Liver (tissue), 9 donors: Measurements from ENCODE around the gene ADAP1. TPM values are rescaled to one million over a fixed set of nuclear protein-coding genes. Genes with fewer than 3 reads are reported as not detected.

Experiments used
- DNase-seq: peaks from one replicate; pipeline ENCODE4 v3.0.0-alpha.2; 2017; ENCODE audit warnings: low spot score
- H3K27ac ChIP-seq, 2 donors: one replicate each; pipeline ENCODE4 v1.7.0; 2013; ENCODE audit warnings: inconsistent platforms in 2 of 2, low read length in 2 of 2, control low read depth in 1 of 2, low read depth in 1 of 2, mild to moderate bottlenecking in 1 of 2
- H3K27me3 ChIP-seq, 4 donors: one replicate each; pipeline versions ENCODE4 v1.6.1 to v1.7.0; 2013; ENCODE audit warnings: low read length in 3 of 4, inconsistent platforms in 1 of 4, mild to moderate bottlenecking in 1 of 4, moderate library complexity in 1 of 4; ENCODE audit not compliant: control insufficient read depth in 4 of 4, insufficient read depth in 4 of 4
- H3K36me3 ChIP-seq, 4 donors: one replicate each; pipeline versions ENCODE4 v1.6.1 to v1.7.0; 2013; ENCODE audit warnings: low read length in 3 of 4, mild to moderate bottlenecking in 3 of 4, low read depth in 1 of 4, moderate library complexity in 1 of 4; ENCODE audit not compliant: control insufficient read depth in 4 of 4, insufficient read depth in 3 of 4
- H3K4me1 ChIP-seq, 4 donors: one replicate each; pipeline versions ENCODE4 v1.6.1 to v1.7.0; 2013; ENCODE audit warnings: low read length in 3 of 4, mild to moderate bottlenecking in 3 of 4, moderate library complexity in 1 of 4; ENCODE audit not compliant: control insufficient read depth in 4 of 4, insufficient read depth in 4 of 4
- H3K4me3 ChIP-seq, 3 donors: one replicate each; pipeline versions ENCODE4 v1.6.1 to v1.7.0; 2013; ENCODE audit warnings: low read length in 3 of 3, control low read depth in 1 of 3, low read depth in 1 of 3, mild to moderate bottlenecking in 1 of 3
- H3K9ac ChIP-seq, 2 donors: one replicate each; pipeline ENCODE4 v1.7.0; 2013; ENCODE audit warnings: low read length in 2 of 2, mild to moderate bottlenecking in 2 of 2, moderate library complexity in 2 of 2, control low read depth in 1 of 2, low read depth in 1 of 2
- H3K9me3 ChIP-seq, 4 donors: one replicate each; pipeline versions ENCODE4 v1.6.1 to v1.7.0; 2013; ENCODE audit warnings: low read length in 3 of 4; ENCODE audit not compliant: control insufficient read depth in 4 of 4
- EGR1 ChIP-seq, 2 donors: IDR thresholded peaks; 2 replicates each; pipeline ENCODE4 v1.6.1; 2016 to 2018; ENCODE audit warnings: antibody characterized with exemption in 2 of 2, low read depth in 2 of 2
- FOXA1 ChIP-seq: IDR thresholded peaks from 2 replicates; pipeline ENCODE4 v1.6.1; 2016; ENCODE audit warnings: antibody characterized with exemption
- FOXA2 ChIP-seq: IDR thresholded peaks from 2 replicates; pipeline ENCODE4 v1.6.1; 2016; ENCODE audit warnings: antibody characterized with exemption
- GABPA ChIP-seq, 2 donors: IDR thresholded peaks in 1 of 2; conservative IDR thresholded peaks in 1 of 2; 2 replicates each; pipeline ENCODE4 v1.6.1; 2016; ENCODE audit warnings: antibody characterized with exemption in 2 of 2, mild to moderate bottlenecking in 1 of 2, moderate library complexity in 1 of 2
- HNF4A ChIP-seq, 2 donors: conservative IDR thresholded peaks; 2 replicates each; pipeline ENCODE4 v1.6.1; 2016; ENCODE audit warnings: antibody characterized with exemption in 2 of 2, mild to moderate bottlenecking in 2 of 2
- HNF4G ChIP-seq: IDR thresholded peaks from 2 replicates; pipeline ENCODE4 v1.6.1; 2016; ENCODE audit warnings: antibody characterized with exemption
- JUND ChIP-seq, 2 donors: IDR thresholded peaks; 2 replicates each; pipeline ENCODE4 v1.6.1; 2016; ENCODE audit warnings: antibody characterized with exemption in 2 of 2
- NR2F2 ChIP-seq: IDR thresholded peaks from 2 replicates; pipeline ENCODE4 v1.6.1; 2016; ENCODE audit warnings: antibody characterized with exemption
- RAD21 ChIP-seq, 2 donors: IDR thresholded peaks; 2 replicates each; pipeline ENCODE4 v1.6.1; 2016; ENCODE audit warnings: antibody characterized with exemption in 2 of 2, mild to moderate bottlenecking in 2 of 2
- RXRA ChIP-seq, 2 donors: IDR thresholded peaks; 2 replicates each; pipeline ENCODE4 v1.6.1; 2017 to 2018; ENCODE audit warnings: antibody characterized with exemption in 2 of 2, mild to moderate bottlenecking in 1 of 2
- SP1 ChIP-seq: IDR thresholded peaks from 2 replicates; pipeline ENCODE4 v1.6.1; 2018; ENCODE audit warnings: antibody characterized with exemption, mild to moderate bottlenecking
- YY1 ChIP-seq: IDR thresholded peaks from 2 replicates; pipeline ENCODE4 v1.6.1; 2016; ENCODE audit warnings: antibody characterized with exemption, mild to moderate bottlenecking
- WGBS: extraction: QIAGEN DNeasy Blood & Tissue Kit; methylation state at CpG from one replicate; pipeline ENCODE4 v1.1.7; 2013; 5-methylcytosine and 5-hydroxymethylcytosine counted together
- polyA plus RNA-seq, 2 donors: library from polyadenylated mRNA; stranded (reverse) in 1 of 2; unstranded in 1 of 2; fragments of 200-250 nt in 1 of 2; fragments of >200 nt in 1 of 2; fragmentation: Nextera tagmentation in 1 of 2; extraction: Ambion mirVana in 1 of 2; gene quantifications; one replicate each; pipeline versions ENCODE4 v1.2.1 to v1.2.3, GENCODE V29; 2013 to 2015
- total RNA-seq, 2 donors: library from RNA; depleted of rRNA; stranded (reverse); fragments of >200 nt; gene quantifications; one replicate each; pipeline ENCODE4 v1.2.3, GENCODE V29; 2014
- TF ChIP-seq, protein P1 (sequence below): IDR thresholded peaks from 2 replicates; pipeline ENCODE4 v1.6.1; 2016; ENCODE audit warnings: antibody characterized with exemption, mild to moderate bottlenecking
- TF ChIP-seq, protein P2 (sequence below): IDR thresholded peaks from 2 replicates; pipeline ENCODE4 v1.6.1; 2016; ENCODE audit warnings: antibody characterized with exemption
- TF ChIP-seq, protein P3 (sequence below): IDR thresholded peaks from 2 replicates; pipeline ENCODE4 v1.6.1; 2016; ENCODE audit warnings: antibody characterized with exemption
- TF ChIP-seq, protein P4 (sequence below): IDR thresholded peaks from 2 replicates; pipeline ENCODE4 v1.6.1; 2016; ENCODE audit warnings: antibody characterized with exemption
- TF ChIP-seq, protein P5 (sequence below): fragments of 150-350 bp; IDR thresholded peaks from 2 replicates; pipeline ENCODE4 v1.5.1; 2017; ENCODE audit warnings: improper control_type of control experiment, low read depth, low read length; ENCODE audit not compliant: missing input control
- donor health status: healthy.
- donor health status: healthy.
- donor health status: healthy.
- donor health status: healthy.
- donor health status: healthy.

Gene ADAP1
- total and polyA plus RNA-seq, 4 donors: 0.46 to 3.7 (median 2.7) TPM

DNA sequence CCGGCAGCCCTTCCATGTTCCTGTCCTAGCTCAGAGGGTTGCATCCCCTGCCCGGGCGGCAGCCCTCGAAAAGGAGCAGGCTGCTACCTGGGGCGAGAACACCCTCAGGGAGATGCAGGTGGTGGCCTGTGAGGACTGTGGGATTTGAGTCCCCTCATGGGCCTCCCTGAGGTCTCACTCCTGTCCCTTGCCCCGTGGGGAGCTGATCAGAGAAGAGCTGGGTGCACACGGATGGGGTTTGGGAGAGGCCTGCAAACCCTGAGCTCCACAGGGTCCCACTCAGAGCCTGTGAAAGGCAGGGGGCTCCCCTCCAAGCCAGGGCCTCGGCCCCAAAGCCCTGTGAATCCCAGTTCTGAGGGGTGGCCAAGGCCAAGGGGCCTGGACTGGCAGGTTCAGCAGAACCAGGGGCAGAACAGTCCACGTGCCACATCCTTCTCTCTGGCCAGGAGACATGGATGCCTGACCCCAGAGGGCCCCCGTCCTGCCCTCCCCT, 28.1 kb upstream of the ADAP1 start:
- WGBS: 80% methylated on average over 10 of the region's 10 CpGs
- DNase-seq: no peak
- H3K27me3 ChIP-seq: no peaks in the 10 kb centered on the region
- no peak overlapping the region for H3K9ac ChIP-seq
- no peaks in the 10 kb centered on the region for H3K9me3 ChIP-seq
- TF ChIP-seq HNF4A (conservative IDR thresholded peaks at IDR 0.05) (no peak), SP1 (no peak), GABPA (IDR thresholded peaks at IDR 0.05 in 1 of 2, conservative IDR thresholded peaks at IDR 0.05 in 1 of 2) (no peak), RXRA (IDR thresholded peaks at IDR 0.05) (no peak), HNF4G (no peak), JUND (IDR thresholded peaks at IDR 0.05) (no peak), RAD21 (IDR thresholded peaks at IDR 0.05) (no peak), NR2F2 (no peak), YY1 (no peak), EGR1 (IDR thresholded peaks at IDR 0.05; ENCODE audit: low read depth in 2 of 2) (no peak), FOXA2 (no peak), FOXA1 (no peak)
- TF ChIP-seq, protein P1, sequence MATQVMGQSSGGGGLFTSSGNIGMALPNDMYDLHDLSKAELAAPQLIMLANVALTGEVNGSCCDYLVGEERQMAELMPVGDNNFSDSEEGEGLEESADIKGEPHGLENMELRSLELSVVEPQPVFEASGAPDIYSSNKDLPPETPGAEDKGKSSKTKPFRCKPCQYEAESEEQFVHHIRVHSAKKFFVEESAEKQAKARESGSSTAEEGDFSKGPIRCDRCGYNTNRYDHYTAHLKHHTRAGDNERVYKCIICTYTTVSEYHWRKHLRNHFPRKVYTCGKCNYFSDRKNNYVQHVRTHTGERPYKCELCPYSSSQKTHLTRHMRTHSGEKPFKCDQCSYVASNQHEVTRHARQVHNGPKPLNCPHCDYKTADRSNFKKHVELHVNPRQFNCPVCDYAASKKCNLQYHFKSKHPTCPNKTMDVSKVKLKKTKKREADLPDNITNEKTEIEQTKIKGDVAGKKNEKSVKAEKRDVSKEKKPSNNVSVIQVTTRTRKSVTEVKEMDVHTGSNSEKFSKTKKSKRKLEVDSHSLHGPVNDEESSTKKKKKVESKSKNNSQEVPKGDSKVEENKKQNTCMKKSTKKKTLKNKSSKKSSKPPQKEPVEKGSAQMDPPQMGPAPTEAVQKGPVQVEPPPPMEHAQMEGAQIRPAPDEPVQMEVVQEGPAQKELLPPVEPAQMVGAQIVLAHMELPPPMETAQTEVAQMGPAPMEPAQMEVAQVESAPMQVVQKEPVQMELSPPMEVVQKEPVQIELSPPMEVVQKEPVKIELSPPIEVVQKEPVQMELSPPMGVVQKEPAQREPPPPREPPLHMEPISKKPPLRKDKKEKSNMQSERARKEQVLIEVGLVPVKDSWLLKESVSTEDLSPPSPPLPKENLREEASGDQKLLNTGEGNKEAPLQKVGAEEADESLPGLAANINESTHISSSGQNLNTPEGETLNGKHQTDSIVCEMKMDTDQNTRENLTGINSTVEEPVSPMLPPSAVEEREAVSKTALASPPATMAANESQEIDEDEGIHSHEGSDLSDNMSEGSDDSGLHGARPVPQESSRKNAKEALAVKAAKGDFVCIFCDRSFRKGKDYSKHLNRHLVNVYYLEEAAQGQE: no peak
- TF ChIP-seq, protein P2, sequence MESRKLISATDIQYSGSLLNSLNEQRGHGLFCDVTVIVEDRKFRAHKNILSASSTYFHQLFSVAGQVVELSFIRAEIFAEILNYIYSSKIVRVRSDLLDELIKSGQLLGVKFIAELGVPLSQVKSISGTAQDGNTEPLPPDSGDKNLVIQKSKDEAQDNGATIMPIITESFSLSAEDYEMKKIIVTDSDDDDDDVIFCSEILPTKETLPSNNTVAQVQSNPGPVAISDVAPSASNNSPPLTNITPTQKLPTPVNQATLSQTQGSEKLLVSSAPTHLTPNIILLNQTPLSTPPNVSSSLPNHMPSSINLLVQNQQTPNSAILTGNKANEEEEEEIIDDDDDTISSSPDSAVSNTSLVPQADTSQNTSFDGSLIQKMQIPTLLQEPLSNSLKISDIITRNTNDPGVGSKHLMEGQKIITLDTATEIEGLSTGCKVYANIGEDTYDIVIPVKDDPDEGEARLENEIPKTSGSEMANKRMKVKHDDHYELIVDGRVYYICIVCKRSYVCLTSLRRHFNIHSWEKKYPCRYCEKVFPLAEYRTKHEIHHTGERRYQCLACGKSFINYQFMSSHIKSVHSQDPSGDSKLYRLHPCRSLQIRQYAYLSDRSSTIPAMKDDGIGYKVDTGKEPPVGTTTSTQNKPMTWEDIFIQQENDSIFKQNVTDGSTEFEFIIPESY: no peak
- TF ChIP-seq, protein P3, sequence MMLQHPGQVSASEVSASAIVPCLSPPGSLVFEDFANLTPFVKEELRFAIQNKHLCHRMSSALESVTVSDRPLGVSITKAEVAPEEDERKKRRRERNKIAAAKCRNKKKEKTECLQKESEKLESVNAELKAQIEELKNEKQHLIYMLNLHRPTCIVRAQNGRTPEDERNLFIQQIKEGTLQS: no peak
- TF ChIP-seq, protein P4, sequence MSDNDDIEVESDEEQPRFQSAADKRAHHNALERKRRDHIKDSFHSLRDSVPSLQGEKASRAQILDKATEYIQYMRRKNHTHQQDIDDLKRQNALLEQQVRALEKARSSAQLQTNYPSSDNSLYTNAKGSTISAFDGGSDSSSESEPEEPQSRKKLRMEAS: no peak
- TF ChIP-seq, protein P5, sequence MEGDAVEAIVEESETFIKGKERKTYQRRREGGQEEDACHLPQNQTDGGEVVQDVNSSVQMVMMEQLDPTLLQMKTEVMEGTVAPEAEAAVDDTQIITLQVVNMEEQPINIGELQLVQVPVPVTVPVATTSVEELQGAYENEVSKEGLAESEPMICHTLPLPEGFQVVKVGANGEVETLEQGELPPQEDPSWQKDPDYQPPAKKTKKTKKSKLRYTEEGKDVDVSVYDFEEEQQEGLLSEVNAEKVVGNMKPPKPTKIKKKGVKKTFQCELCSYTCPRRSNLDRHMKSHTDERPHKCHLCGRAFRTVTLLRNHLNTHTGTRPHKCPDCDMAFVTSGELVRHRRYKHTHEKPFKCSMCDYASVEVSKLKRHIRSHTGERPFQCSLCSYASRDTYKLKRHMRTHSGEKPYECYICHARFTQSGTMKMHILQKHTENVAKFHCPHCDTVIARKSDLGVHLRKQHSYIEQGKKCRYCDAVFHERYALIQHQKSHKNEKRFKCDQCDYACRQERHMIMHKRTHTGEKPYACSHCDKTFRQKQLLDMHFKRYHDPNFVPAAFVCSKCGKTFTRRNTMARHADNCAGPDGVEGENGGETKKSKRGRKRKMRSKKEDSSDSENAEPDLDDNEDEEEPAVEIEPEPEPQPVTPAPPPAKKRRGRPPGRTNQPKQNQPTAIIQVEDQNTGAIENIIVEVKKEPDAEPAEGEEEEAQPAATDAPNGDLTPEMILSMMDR: no peak
- no peak overlapping the region for H3K4me3 ChIP-seq
- H3K4me1 ChIP-seq: peaks cover 0 to 6% (median under 1%) of the 10 kb centered on the region in 4 donors
- no peak overlapping the region for H3K27ac ChIP-seq
- no peaks in the 10 kb centered on the region for H3K36me3 ChIP-seq
